Breast epithelium (tissue), 4 donors: ENCODE measurements around the gene CHN2. TPM values are rescaled to one million over a fixed set of nuclear protein-coding genes. Genes with fewer than 3 reads are reported as not detected.

Experiments
- DNase-seq, 2 donors: peaks; one replicate each; pipeline ENCODE4 v3.0.0-alpha.2; 2019; ENCODE audit warnings: low spot score in 2 of 2
- H3K27ac ChIP-seq, 2 donors: fragments of 200-600 bp; sonication (generic) in 1 of 2; one replicate each; pipeline ENCODE4 v1.5.1; 2016 to 2019; ENCODE audit warnings: mild to moderate bottlenecking in 1 of 2
- H3K27me3 ChIP-seq, 2 donors: fragments of 200-600 bp; sonication (generic) in 1 of 2; one replicate each; pipeline versions ENCODE4 v1.5.1 to v1.6.0; 2017 to 2019; ENCODE audit warnings: control low read depth in 1 of 2, mild to moderate bottlenecking in 1 of 2
- H3K36me3 ChIP-seq: fragments of 200-600 bp; one replicate; pipeline ENCODE4 v1.5.1; 2019
- H3K4me1 ChIP-seq, 2 donors: fragments of 200-600 bp; sonication (generic); one replicate each; pipeline ENCODE4 v1.5.1; 2016 to 2019; ENCODE audit warnings: control low read depth in 1 of 2
- H3K4me3 ChIP-seq, 3 donors: fragments of 200-600 bp; sonication (generic); 1 replicate in 2 of 3; 2 replicates in 1 of 3; pipeline ENCODE4 v1.5.1; 2016 to 2019; ENCODE audit warnings: mild to moderate bottlenecking in 3 of 3, moderate library complexity in 2 of 3
- H3K9me3 ChIP-seq, 2 donors: fragments of 200-600 bp; sonication (generic) in 1 of 2; one replicate each; pipeline ENCODE4 v1.5.1; 2016 to 2019; ENCODE audit warnings: control low read depth in 1 of 2
- CTCF ChIP-seq, 3 donors: fragments of 450-650 bp; IDR thresholded peaks; one replicate each; pipeline ENCODE4 v1.5.1; 2016 to 2017; ENCODE audit warnings: antibody characterized with exemption in 3 of 3, mild to moderate bottlenecking in 3 of 3, moderate library complexity in 3 of 3
- POLR2A ChIP-seq: fragments of 450-650 bp; IDR thresholded peaks from one replicate; pipeline ENCODE4 v1.6.1; 2016; ENCODE audit warnings: antibody characterized with exemption, mild to moderate bottlenecking, moderate library complexity
- POLR2AphosphoS5 ChIP-seq, 3 donors: sonication (generic); formaldehyde crosslinking; IDR thresholded peaks; one replicate each; pipeline ENCODE4 v1.6.1; 2017; ENCODE audit warnings: antibody characterized with exemption in 3 of 3
- intact Hi-C: fragments of 100-400 bp; cut with DNase I; formaldehyde crosslinking; loops from one replicate; pipeline ENCODE4 v1.15.1; 2023; ENCODE audit warnings: low total_unique reads
- total RNA-seq, 3 donors: library from RNA; depleted of rRNA; stranded (reverse); fragments of >200 nt; gene quantifications; one replicate each; pipeline ENCODE4 v1.1.0, GENCODE V29; 2016

Gene CHN2
- total RNA-seq, 3 donors from 2014 or later: 6.3 to 17.1 (median 7.9) TPM

GRCh38 chr7:29272057-29272456 lies 77.5 kb downstream of the CHN2 start:
- H3K27ac ChIP-seq: no peak overlapping the region
- H3K27me3 ChIP-seq: no peaks in the 10 kb centered on the region
- H3K36me3 ChIP-seq: no peaks in the 10 kb centered on the region
- TF ChIP-seq POLR2AphosphoS5 (IDR thresholded peaks at IDR 0.05) (no peak), POLR2A (no peak), CTCF (IDR thresholded peaks at IDR 0.05) (no peak)
- no peak overlapping the region for H3K4me3 ChIP-seq
- DNase-seq: no peak
- intact Hi-C loops: no loop called here
- H3K4me1 ChIP-seq: no peaks in the 10 kb centered on the region
- H3K9me3 ChIP-seq: no peaks in the 10 kb centered on the region

GRCh38 chr7:29274146-29275017 lies 79.8 kb downstream of the CHN2 start:
- TF ChIP-seq POLR2AphosphoS5 (IDR thresholded peaks at IDR 0.05) (no peak), CTCF (IDR thresholded peaks at IDR 0.05) (no peak), POLR2A (no peak)
- no peak for DNase-seq
- no peak overlapping the region for H3K4me3 ChIP-seq
- intact Hi-C loops: no loop called here
- no peaks in the 10 kb centered on the region for H3K36me3 ChIP-seq
- H3K27ac ChIP-seq: no peak overlapping the region
- H3K4me1 ChIP-seq: no peaks in the 10 kb centered on the region
- H3K27me3 ChIP-seq: no peaks in the 10 kb centered on the region
- no peaks in the 10 kb centered on the region for H3K9me3 ChIP-seq

GRCh38 chr7:29275018-29275318 lies 80.4 kb downstream of the CHN2 start:
- DNase-seq: no peak
- TF ChIP-seq POLR2A (no peak), CTCF (IDR thresholded peaks at IDR 0.05) (no peak), POLR2AphosphoS5 (IDR thresholded peaks at IDR 0.05) (no peak)
- H3K9me3 ChIP-seq: no peaks in the 10 kb centered on the region
- H3K36me3 ChIP-seq: no peaks in the 10 kb centered on the region
- no peaks in the 10 kb centered on the region for H3K27me3 ChIP-seq
- intact Hi-C loops: no loop called here
- no peaks in the 10 kb centered on the region for H3K4me1 ChIP-seq
- no peak overlapping the region for H3K4me3 ChIP-seq
- H3K27ac ChIP-seq: no peak overlapping the region

DNA sequence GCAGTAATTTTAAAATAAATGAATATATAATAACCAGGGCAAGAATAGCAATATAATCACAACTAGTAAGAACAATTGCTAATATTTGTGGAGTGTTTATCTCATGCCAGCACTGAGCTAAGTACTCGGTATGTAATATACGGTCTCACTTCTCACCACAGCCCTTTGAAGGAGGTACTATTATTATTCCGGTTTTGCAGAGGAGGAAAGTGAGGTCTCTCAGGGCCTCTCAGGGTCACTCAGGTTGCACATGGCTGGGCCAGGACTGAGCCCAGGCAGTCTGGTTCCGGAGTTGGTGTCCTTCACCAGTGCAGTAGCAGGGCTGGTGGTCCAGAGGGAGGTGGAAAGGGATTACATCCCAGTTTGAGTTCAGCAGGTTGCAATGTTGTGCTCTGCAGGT lies 80.9 kb downstream of the CHN2 start:
- H3K4me1 ChIP-seq: no peaks in the 10 kb centered on the region
- intact Hi-C loops: no loop called here
- no peak overlapping the region for H3K27ac ChIP-seq
- no peak overlapping the region for H3K4me3 ChIP-seq
- no peaks in the 10 kb centered on the region for H3K9me3 ChIP-seq
- TF ChIP-seq POLR2AphosphoS5 (IDR thresholded peaks at IDR 0.05) (no peak), POLR2A (no peak), CTCF (IDR thresholded peaks at IDR 0.05) (no peak)
- H3K36me3 ChIP-seq: no peaks in the 10 kb centered on the region
- H3K27me3 ChIP-seq: no peaks in the 10 kb centered on the region
- no peak for DNase-seq

GRCh38 chr7:29276199-29276598 lies 81.6 kb downstream of the CHN2 start:
- Histone ChIP-seq H3K27me3 (no peaks in the 10 kb centered on the region), H3K36me3 (no peaks in the 10 kb centered on the region), H3K4me3 (no peak overlapping the region), H3K4me1 (no peaks in the 10 kb centered on the region), H3K27ac (no peak overlapping the region), H3K9me3 (no peaks in the 10 kb centered on the region)
- no peak for DNase-seq
- intact Hi-C loops: no loop called here
- TF ChIP-seq POLR2A (no peak), POLR2AphosphoS5 (IDR thresholded peaks at IDR 0.05) (no peak), CTCF (IDR thresholded peaks at IDR 0.05) (no peak)
